HepG2 (cell line): ENCODE measurements around the gene CDC23. TPM values are rescaled to one million over a fixed set of nuclear protein-coding genes. Genes with fewer than 3 reads are reported as not detected.
A peak's percentile ranks its signal among the peaks of the same experiment; 100 is the strongest.

ENCODE experiments used
- ARID3A ChIP-seq: IDR thresholded peaks from 2 replicates; pipeline ENCODE4 v1.6.1; 2012; ENCODE audit warnings: low read depth, low read length, improper control_type of control experiment
- FOXC1 ChIP-seq: sonication (generic); formaldehyde crosslinking; IDR thresholded peaks from 2 replicates; pipeline ENCODE4 v1.8.0; 2022; ENCODE audit warnings: mild to moderate bottlenecking, missing genetic modification reagents, borderline replicate concordance
- HOXA7 ChIP-seq: sonication (generic); formaldehyde crosslinking; IDR thresholded peaks from 2 replicates; pipeline ENCODE4 v1.8.1; 2022; ENCODE audit warnings: mild to moderate bottlenecking, missing genetic modification reagents, moderate library complexity
- ISL2 ChIP-seq: sonication (generic); formaldehyde crosslinking; IDR thresholded peaks from 2 replicates; pipeline ENCODE4 v1.5.0; 2020; ENCODE audit warnings: missing genetic modification reagents
- KAT2B ChIP-seq: fragments of 150-350 bp; IDR thresholded peaks from 2 replicates; pipeline ENCODE4 v1.6.1; 2014; ENCODE audit warnings: low read depth, low read length, borderline replicate concordance
- MBD4 ChIP-seq: IDR thresholded peaks from 2 replicates; pipeline ENCODE4 v1.6.1; 2012; ENCODE audit warnings: low read length, inconsistent platforms, borderline replicate concordance
- RORA ChIP-seq: sonication (generic); formaldehyde crosslinking; IDR thresholded peaks from 2 replicates; pipeline ENCODE4 v1.5.0; 2020; ENCODE audit warnings: mild to moderate bottlenecking, missing genetic modification reagents, moderate library complexity
- TCF7 ChIP-seq: sonication (generic); IDR thresholded peaks from 2 replicates; pipeline ENCODE4 v1.6.1; 2016; ENCODE audit warnings: antibody characterized with exemption, low read depth
- ZNF224 ChIP-seq: sonication (generic); formaldehyde crosslinking; IDR thresholded peaks from 2 replicates; pipeline ENCODE4 v1.5.0; 2020; ENCODE audit warnings: mild to moderate bottlenecking, missing genetic modification reagents
- ZNF644 ChIP-seq: IDR thresholded peaks from 2 replicates; pipeline ENCODE4 v1.6.1; 2016; ENCODE audit warnings: low read depth
- polyA plus RNA-seq, 8 experiments: library from polyadenylated mRNA; depleted of rRNA in 3 of 8; stranded (reverse) in 7 of 8; unstranded in 1 of 8; fragments of >200 nt; fragmentation: Illumina TruSeq in 4 of 8; extraction: Trizol in 4 of 8; gene quantifications; 2 replicates each; pipeline versions ENCODE4 v1.2.1 to v1.2.3, GENCODE V29; 2011 to 2016; ENCODE audit warnings: low read depth in 4 of 8, missing spikeins in 1 of 8, mixed read lengths in 1 of 8; ENCODE audit not compliant: insufficient read depth in 1 of 8
- total RNA-seq, 5 experiments: library from RNA; depleted of rRNA; stranded (reverse); fragments of >200 nt; fragmentation: Illumina TruSeq; extraction: Trizol; gene quantifications; 2 replicates each; pipeline ENCODE4 v1.2.3, GENCODE V29; 2016; ENCODE audit warnings: low read depth in 1 of 5
- TF ChIP-seq, protein P1 (sequence below): sonication (generic); formaldehyde crosslinking; IDR thresholded peaks from 2 replicates; pipeline ENCODE4 v1.8.0; 2022; ENCODE audit warnings: missing genetic modification reagents, mild to moderate bottlenecking, borderline replicate concordance
- TF ChIP-seq, protein P2 (sequence below): sonication (generic); formaldehyde crosslinking; IDR thresholded peaks from 2 replicates; pipeline ENCODE4 v1.4.0; 2020; ENCODE audit warnings: mild to moderate bottlenecking, low read depth, missing genetic modification reagents
- TF ChIP-seq, protein P3 (sequence below): sonication (generic); formaldehyde crosslinking; IDR thresholded peaks from 2 replicates; pipeline ENCODE4 v1.5.1; 2020; ENCODE audit warnings: missing genetic modification reagents, mild to moderate bottlenecking, borderline replicate concordance

Gene CDC23
- total and polyA plus RNA-seq, 2 of the 13 experiments (the other 11 are each of a cell fraction or from before 2014, with no cell fraction given): 38.3 to 47.7 TPM

GRCh38 chr5:138212828-138213160, 329 bp downstream of the CDC23 start (continued):
- no peak for TF ChIP-seq KAT2B
- TF ChIP-seq FOXC1 (CRISPR knock-in tag): 0 out of 2 replicates have a peak, but pooled peaks have one; percentile 41
- TF ChIP-seq ZNF644: no peak
- TF ChIP-seq, protein P1, sequence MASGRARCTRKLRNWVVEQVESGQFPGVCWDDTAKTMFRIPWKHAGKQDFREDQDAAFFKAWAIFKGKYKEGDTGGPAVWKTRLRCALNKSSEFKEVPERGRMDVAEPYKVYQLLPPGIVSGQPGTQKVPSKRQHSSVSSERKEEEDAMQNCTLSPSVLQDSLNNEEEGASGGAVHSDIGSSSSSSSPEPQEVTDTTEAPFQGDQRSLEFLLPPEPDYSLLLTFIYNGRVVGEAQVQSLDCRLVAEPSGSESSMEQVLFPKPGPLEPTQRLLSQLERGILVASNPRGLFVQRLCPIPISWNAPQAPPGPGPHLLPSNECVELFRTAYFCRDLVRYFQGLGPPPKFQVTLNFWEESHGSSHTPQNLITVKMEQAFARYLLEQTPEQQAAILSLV (CRISPR knock-in tag): 0 out of 2 replicates have a peak, but pooled peaks have one; percentile 20
- no peak for TF ChIP-seq ARID3A
- TF ChIP-seq RORA (CRISPR knock-in tag): no peak
- TF ChIP-seq ISL2 (CRISPR knock-in tag): no peak
- TF ChIP-seq, protein P2, sequence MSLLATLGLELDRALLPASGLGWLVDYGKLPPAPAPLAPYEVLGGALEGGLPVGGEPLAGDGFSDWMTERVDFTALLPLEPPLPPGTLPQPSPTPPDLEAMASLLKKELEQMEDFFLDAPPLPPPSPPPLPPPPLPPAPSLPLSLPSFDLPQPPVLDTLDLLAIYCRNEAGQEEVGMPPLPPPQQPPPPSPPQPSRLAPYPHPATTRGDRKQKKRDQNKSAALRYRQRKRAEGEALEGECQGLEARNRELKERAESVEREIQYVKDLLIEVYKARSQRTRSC: no peak
- TF ChIP-seq, protein P3, sequence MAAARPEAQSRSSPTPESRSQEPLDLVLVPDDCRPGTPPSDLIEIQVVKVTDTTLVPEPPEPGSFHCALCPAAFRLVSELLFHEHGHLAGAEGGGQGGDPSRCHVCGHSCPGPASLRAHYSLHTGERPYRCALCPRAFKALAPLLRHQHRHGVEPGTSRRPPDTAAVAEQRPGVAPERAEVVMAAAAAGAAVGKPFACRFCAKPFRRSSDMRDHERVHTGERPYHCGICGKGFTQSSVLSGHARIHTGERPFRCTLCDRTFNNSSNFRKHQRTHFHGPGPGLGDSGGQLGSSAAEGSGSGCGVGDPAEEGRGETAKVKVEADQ: 0 out of 2 replicates have a peak, but pooled peaks have one; percentile 21
- peak; percentile 43; the same call in 1 of the 2 replicates for TF ChIP-seq ZNF224 (CRISPR knock-in tag)
- TF ChIP-seq HOXA7 (CRISPR knock-in tag): 0 out of 2 replicates have a peak, but pooled peaks have one; percentile 54
- TF ChIP-seq TCF7: no peak
- TF ChIP-seq MBD4: no peak
